ENCODE data around the gene AAK1. TPM values are rescaled to one million over a fixed set of nuclear protein-coding genes. Genes with fewer than 3 reads are reported as not detected.

AAK1 gene
- total and polyA plus RNA-seq, 2 of the 13 experiments (the other 11 are each of a cell fraction or from before 2014, with no cell fraction given), result 9.8 to 10.3 TPM

DNA sequence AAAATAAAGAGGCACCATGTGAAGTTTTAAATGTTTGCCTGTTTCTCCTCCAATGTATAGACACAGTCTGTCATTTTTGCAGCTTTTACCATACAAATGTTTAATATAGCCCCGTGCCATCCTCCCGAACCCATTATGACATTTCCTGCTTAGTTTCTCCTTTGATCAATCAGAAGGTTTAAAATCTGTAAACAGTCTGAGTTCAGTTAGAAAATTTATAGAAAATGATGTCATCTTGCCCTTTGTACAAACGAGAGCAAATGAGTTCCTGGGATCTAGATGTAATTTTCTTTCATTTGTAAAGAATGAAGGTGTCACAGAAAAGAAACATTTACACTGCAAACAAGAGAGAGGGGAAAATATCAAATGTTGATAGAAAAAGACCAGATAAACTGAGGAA is 143.6 kb downstream of the AAK1 start (continued):
- TF ChIP-seq MAZ (IDR thresholded peaks at IDR 0.05; ENCODE audit: borderline replicate concordance, low read depth, low read length), result no peak
- TF ChIP-seq MAZ (CRISPR knock-in tag; IDR thresholded peaks at IDR 0.05; ENCODE audit: low read depth), result no peak
- peak; percentile 46; the same call in 1 of the 2 replicates for TF ChIP-seq ELF3 (CRISPR knock-in tag; IDR thresholded peaks at IDR 0.05)
- TF ChIP-seq PHF21A (CRISPR knock-in tag; IDR thresholded peaks at IDR 0.05), result no peak
- TF ChIP-seq ZBTB21 (CRISPR knock-in tag; IDR thresholded peaks at IDR 0.05), result no peak
- no peak for TF ChIP-seq ARNT (IDR thresholded peaks at IDR 0.05)
- no peak for TF ChIP-seq ZNF160 (CRISPR knock-in tag; IDR thresholded peaks at IDR 0.05)
- TF ChIP-seq, protein P1, sequence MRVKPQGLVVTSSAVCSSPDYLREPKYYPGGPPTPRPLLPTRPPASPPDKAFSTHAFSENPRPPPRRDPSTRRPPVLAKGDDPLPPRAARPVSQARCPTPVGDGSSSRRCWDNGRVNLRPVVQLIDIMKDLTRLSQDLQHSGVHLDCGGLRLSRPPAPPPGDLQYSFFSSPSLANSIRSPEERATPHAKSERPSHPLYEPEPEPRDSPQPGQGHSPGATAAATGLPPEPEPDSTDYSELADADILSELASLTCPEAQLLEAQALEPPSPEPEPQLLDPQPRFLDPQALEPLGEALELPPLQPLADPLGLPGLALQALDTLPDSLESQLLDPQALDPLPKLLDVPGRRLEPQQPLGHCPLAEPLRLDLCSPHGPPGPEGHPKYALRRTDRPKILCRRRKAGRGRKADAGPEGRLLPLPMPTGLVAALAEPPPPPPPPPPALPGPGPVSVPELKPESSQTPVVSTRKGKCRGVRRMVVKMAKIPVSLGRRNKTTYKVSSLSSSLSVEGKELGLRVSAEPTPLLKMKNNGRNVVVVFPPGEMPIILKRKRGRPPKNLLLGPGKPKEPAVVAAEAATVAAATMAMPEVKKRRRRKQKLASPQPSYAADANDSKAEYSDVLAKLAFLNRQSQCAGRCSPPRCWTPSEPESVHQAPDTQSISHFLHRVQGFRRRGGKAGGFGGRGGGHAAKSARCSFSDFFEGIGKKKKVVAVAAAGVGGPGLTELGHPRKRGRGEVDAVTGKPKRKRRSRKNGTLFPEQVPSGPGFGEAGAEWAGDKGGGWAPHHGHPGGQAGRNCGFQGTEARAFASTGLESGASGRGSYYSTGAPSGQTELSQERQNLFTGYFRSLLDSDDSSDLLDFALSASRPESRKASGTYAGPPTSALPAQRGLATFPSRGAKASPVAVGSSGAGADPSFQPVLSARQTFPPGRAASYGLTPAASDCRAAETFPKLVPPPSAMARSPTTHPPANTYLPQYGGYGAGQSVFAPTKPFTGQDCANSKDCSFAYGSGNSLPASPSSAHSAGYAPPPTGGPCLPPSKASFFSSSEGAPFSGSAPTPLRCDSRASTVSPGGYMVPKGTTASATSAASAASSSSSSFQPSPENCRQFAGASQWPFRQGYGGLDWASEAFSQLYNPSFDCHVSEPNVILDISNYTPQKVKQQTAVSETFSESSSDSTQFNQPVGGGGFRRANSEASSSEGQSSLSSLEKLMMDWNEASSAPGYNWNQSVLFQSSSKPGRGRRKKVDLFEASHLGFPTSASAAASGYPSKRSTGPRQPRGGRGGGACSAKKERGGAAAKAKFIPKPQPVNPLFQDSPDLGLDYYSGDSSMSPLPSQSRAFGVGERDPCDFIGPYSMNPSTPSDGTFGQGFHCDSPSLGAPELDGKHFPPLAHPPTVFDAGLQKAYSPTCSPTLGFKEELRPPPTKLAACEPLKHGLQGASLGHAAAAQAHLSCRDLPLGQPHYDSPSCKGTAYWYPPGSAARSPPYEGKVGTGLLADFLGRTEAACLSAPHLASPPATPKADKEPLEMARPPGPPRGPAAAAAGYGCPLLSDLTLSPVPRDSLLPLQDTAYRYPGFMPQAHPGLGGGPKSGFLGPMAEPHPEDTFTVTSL (CRISPR knock-in tag; IDR thresholded peaks at IDR 0.05; ENCODE audit: borderline replicate concordance), result peak; percentile 59; the same call in 1 of the 2 replicates
- no peak for TF ChIP-seq ZNF772 (CRISPR knock-in tag; IDR thresholded peaks at IDR 0.05)
- TF ChIP-seq SRSF1 (optimal IDR thresholded peaks at IDR 0.05; ENCODE audit: low read depth, low read length), result no peak
- no peak for TF ChIP-seq NFE2 (CRISPR knock-in tag; IDR thresholded peaks at IDR 0.05)
- TF ChIP-seq REXO4 (CRISPR knock-in tag; IDR thresholded peaks at IDR 0.05; ENCODE audit: borderline replicate concordance), result no peak
- TF ChIP-seq, protein P2, sequence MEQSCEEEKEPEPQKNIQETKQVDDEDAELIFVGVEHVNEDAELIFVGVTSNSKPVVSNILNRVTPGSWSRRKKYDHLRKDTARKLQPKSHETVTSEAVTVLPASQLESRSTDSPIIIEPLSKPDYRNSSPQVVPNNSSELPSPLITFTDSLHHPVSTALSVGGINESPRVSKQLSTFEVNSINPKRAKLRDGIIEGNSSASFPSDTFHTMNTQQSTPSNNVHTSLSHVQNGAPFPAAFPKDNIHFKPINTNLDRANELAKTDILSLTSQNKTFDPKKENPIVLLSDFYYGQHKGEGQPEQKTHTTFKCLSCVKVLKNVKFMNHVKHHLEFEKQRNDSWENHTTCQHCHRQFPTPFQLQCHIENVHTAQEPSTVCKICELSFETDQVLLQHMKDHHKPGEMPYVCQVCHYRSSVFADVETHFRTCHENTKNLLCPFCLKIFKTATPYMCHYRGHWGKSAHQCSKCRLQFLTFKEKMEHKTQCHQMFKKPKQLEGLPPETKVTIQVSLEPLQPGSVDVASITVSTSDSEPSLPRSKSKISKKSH (CRISPR knock-in tag; IDR thresholded peaks at IDR 0.05; ENCODE audit: borderline replicate concordance), result no peak
- no peak for TF ChIP-seq RFXANK (CRISPR knock-in tag; IDR thresholded peaks at IDR 0.05)
- no peak for TF ChIP-seq ARHGAP35 (CRISPR knock-in tag; IDR thresholded peaks at IDR 0.05; ENCODE audit: borderline replicate concordance)
- TF ChIP-seq, protein P3, sequence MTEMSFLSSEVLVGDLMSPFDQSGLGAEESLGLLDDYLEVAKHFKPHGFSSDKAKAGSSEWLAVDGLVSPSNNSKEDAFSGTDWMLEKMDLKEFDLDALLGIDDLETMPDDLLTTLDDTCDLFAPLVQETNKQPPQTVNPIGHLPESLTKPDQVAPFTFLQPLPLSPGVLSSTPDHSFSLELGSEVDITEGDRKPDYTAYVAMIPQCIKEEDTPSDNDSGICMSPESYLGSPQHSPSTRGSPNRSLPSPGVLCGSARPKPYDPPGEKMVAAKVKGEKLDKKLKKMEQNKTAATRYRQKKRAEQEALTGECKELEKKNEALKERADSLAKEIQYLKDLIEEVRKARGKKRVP (CRISPR knock-in tag; IDR thresholded peaks at IDR 0.05), result 0 out of 4 replicates have a peak, but pooled peaks of 1 of the 2 experiments have one; percentile 18
- TF ChIP-seq, protein P4, sequence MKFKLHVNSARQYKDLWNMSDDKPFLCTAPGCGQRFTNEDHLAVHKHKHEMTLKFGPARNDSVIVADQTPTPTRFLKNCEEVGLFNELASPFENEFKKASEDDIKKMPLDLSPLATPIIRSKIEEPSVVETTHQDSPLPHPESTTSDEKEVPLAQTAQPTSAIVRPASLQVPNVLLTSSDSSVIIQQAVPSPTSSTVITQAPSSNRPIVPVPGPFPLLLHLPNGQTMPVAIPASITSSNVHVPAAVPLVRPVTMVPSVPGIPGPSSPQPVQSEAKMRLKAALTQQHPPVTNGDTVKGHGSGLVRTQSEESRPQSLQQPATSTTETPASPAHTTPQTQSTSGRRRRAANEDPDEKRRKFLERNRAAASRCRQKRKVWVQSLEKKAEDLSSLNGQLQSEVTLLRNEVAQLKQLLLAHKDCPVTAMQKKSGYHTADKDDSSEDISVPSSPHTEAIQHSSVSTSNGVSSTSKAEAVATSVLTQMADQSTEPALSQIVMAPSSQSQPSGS (CRISPR knock-in tag; IDR thresholded peaks at IDR 0.05), result peak; percentile 54; the same call in 1 of the 2 replicates
- TF ChIP-seq FOXP1 (IDR thresholded peaks at IDR 0.05), result no peak
- TF ChIP-seq FOXP1 (CRISPR knock-in tag; IDR thresholded peaks at IDR 0.05), result peak; percentile 50; the same call in 1 of the 2 replicates
- TF ChIP-seq, protein P5, sequence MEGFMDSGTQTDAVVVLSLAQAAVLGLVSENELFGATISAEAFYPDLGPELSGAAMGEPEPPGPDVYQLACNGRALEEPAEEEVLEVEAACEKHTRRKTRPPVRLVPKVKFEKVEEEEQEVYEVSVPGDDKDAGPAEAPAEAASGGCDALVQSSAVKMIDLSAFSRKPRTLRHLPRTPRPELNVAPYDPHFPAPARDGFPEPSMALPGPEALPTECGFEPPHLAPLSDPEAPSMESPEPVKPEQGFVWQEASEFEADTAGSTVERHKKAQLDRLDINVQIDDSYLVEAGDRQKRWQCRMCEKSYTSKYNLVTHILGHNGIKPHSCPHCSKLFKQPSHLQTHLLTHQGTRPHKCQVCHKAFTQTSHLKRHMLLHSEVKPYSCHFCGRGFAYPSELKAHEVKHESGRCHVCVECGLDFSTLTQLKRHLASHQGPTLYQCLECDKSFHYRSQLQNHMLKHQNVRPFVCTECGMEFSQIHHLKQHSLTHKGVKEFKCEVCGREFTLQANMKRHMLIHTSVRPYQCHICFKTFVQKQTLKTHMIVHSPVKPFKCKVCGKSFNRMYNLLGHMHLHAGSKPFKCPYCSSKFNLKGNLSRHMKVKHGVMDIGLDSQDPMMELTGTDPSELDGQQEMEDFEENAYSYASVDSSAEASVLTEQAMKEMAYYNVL (CRISPR knock-in tag; IDR thresholded peaks at IDR 0.05; ENCODE audit: borderline replicate concordance), result no peak
